HG03135 (cell line): ENCODE data around the gene AMFR.
A peak's percentile ranks its signal among the peaks of the same experiment; 100 is the strongest.

Experiments used
- ATAC-seq: cut with Tn5 transposase; IDR thresholded peaks from one replicate; pipeline ENCODE4 v1.9.1; 2021; ENCODE audit warnings: mild to moderate bottlenecking, moderate library complexity; ENCODE audit not compliant: unreplicated experiment

Gene AMFR

GRCh38 chr16:56363781-56364565, 61.4 kb downstream of the AMFR start:
- ATAC-seq = no peak

GRCh38 chr16:56363181-56363716, 62.1 kb downstream of the AMFR start:
- no peak for ATAC-seq

- ATAC-seq = no peak
Observed at GRCh38 chr16:56362706-56363105, 62.6 kb downstream of the AMFR start.

- ATAC-seq = no peak
Observed at GRCh38 chr16:56362057-56362655, 63.2 kb downstream of the AMFR start.

- no peak for ATAC-seq
Observed at GRCh38 chr16:56360117-56361008, 65.0 kb downstream of the AMFR start.

- ATAC-seq = no peak
Observed at GRCh38 chr16:56357765-56358322, 67.5 kb downstream of the AMFR start.

GRCh38 chr16:56357241-56357764, 68.0 kb downstream of the AMFR start:
- no peak for ATAC-seq

- ATAC-seq = peak; percentile 88
Observed at GRCh38 chr16:56356276-56357240, 68.8 kb downstream of the AMFR start.

- ATAC-seq = no peak
Observed at GRCh38 chr16:56355786-56356275, 69.5 kb downstream of the AMFR start.

GRCh38 chr16:56355221-56355620, 70.1 kb downstream of the AMFR start:
- ATAC-seq = no peak

- no peak for ATAC-seq
Observed at GRCh38 chr16:56354746-56355145, 70.6 kb downstream of the AMFR start.

GRCh38 chr16:56354016-56354415, 71.3 kb downstream of the AMFR start:
- ATAC-seq = no peak

GRCh38 chr16:56353054-56353921, 72.1 kb downstream of the AMFR start:
- no peak for ATAC-seq

GRCh38 chr16:56352351-56353053, 72.8 kb downstream of the AMFR start:
- ATAC-seq = no peak

- no peak for ATAC-seq
Observed at GRCh38 chr16:56351481-56351880, 73.9 kb downstream of the AMFR start.

GRCh38 chr16:56350491-56351405, 74.6 kb downstream of the AMFR start:
- ATAC-seq = no peak

GRCh38 chr16:56349711-56350161, 75.6 kb downstream of the AMFR start:
- no peak for ATAC-seq
